ENCODE measurements around the gene SYNGAP1. TPM values are rescaled to one million over a fixed set of nuclear protein-coding genes. Genes with fewer than 3 reads are reported as not detected.

The SYNGAP1 gene
- total RNA-seq, 2 donors from 2014 or later, result 5.4 to 5.6 TPM

- Histone ChIP-seq H3K27ac (no peak overlapping the region), H3K36me3 (replicated peaks in 1 of 2; ENCODE audit: insufficient read depth in 1 of 2, low read depth in 2 of 2) (no peaks in the 10 kb centered on the region), H3K9me3 (no peaks in the 10 kb centered on the region), H3K27me3 (no peaks in the 10 kb centered on the region), H3K4me1 (no peaks in the 10 kb centered on the region), H3K4me3 (no peak overlapping the region)
- DNase-seq (no peak), ATAC-seq (no peak)
- intact Hi-C loops (cut with DNase I), result no loop called here
- no peak for TF ChIP-seq POLR2A (IDR thresholded peaks at IDR 0.05)
- no peak for TF ChIP-seq CTCF (IDR thresholded peaks at IDR 0.05)
These were observed 84.6 kb downstream of the SYNGAP1 start for GRCh38 chr6:33504486-33504885.

Small RNAs within 50 kb of the gene (microRNA-seq; reads per million reads assigned to microRNA genes)
- 0 reads per million in 2 donors for gene MIR5004 (ENCODE audit: borderline number of aligned reads in 2 of 2, borderline replicate concordance in 2 of 2)

Small RNAs within 50 kb of the gene (small RNA-seq; reads per million reads assigned to genes)
- gene RPL35AP4 (not detected), gene ZBTB9 (not detected)

Other genes starting within 250 kb of the SYNGAP1 start
- 1 to 10 TPM in 1 of 2 donors, under 1 TPM in 1; 0.78 to 2.3 TPM for gene COL11A2, start 227.6 kb upstream of the SYNGAP1 start, total RNA-seq
- gene RXRB, start 219.4 kb upstream of the SYNGAP1 start, total RNA-seq, result 10 to 100 TPM; 17.1 to 21.0 TPM
- gene SLC39A7, start 219.2 kb upstream of the SYNGAP1 start, total RNA-seq, result 10 to 100 TPM; 57.3 to 67.9 TPM
- 10 to 100 TPM; 19.1 to 29.1 TPM for gene HSD17B8, start 215.4 kb upstream of the SYNGAP1 start, total RNA-seq
- 10 to 100 TPM; 11.2 to 28.3 TPM for gene RING1, start 211.6 kb upstream of the SYNGAP1 start, total RNA-seq
- 10 to 100 TPM; 37.1 to 40.5 TPM for gene VPS52, start 148.2 kb upstream of the SYNGAP1 start, total RNA-seq
- gene RPS18, start 148.0 kb upstream of the SYNGAP1 start, total RNA-seq, result 1,000 to 10,000 TPM in 1 of 2 donors, 100 to 1,000 TPM in 1; 772 to 1,608 TPM
- gene B3GALT4, start 142.9 kb upstream of the SYNGAP1 start, total RNA-seq, result 1 to 10 TPM; 3.9 to 5.6 TPM
- gene WDR46, start 130.8 kb upstream of the SYNGAP1 start, total RNA-seq, result 10 to 100 TPM; 27.8 to 43.2 TPM
- gene PFDN6, start 130.5 kb upstream of the SYNGAP1 start, total RNA-seq, result 10 to 100 TPM; 10.2 to 19.7 TPM
- 10 to 100 TPM; 31.3 to 31.9 TPM for gene RGL2, start 121.1 kb upstream of the SYNGAP1 start, total RNA-seq
- 100 to 1,000 TPM in 1 of 2 donors, 10 to 100 TPM in 1; 50.3 to 108 TPM for gene TAPBP, start 106.0 kb upstream of the SYNGAP1 start, total RNA-seq
- gene ZBTB22, start 102.3 kb upstream of the SYNGAP1 start, total RNA-seq, result 10 to 100 TPM; 12.7 to 14.8 TPM
- 10 to 100 TPM; 20.0 to 28.0 TPM for gene DAXX, start 97.1 kb upstream of the SYNGAP1 start, total RNA-seq
- under 1 TPM in 1 of 2 donors, not detected in 1; 0.66 TPM for gene KIFC1, start 28.2 kb upstream of the SYNGAP1 start, total RNA-seq
- 10 to 100 TPM; 58.3 to 73.9 TPM for gene PHF1, start 9.1 kb upstream of the SYNGAP1 start, total RNA-seq
- 100 to 1,000 TPM in 1 of 2 donors, 10 to 100 TPM in 1; 87.7 to 126 TPM for gene CUTA, start 2.0 kb upstream of the SYNGAP1 start, total RNA-seq
- 1 to 10 TPM; 1.8 to 5.3 TPM for gene ZBTB9, start 34.5 kb downstream of the SYNGAP1 start, total RNA-seq
- gene BAK1, start 160.2 kb downstream of the SYNGAP1 start, total RNA-seq, result 1 to 10 TPM; 2.3 to 5.7 TPM
- 10 to 100 TPM; 17.5 to 25.9 TPM for gene ITPR3, start 201.3 kb downstream of the SYNGAP1 start, total RNA-seq